ENCODE measurements around the gene NGEF.

The NGEF gene

DNA sequence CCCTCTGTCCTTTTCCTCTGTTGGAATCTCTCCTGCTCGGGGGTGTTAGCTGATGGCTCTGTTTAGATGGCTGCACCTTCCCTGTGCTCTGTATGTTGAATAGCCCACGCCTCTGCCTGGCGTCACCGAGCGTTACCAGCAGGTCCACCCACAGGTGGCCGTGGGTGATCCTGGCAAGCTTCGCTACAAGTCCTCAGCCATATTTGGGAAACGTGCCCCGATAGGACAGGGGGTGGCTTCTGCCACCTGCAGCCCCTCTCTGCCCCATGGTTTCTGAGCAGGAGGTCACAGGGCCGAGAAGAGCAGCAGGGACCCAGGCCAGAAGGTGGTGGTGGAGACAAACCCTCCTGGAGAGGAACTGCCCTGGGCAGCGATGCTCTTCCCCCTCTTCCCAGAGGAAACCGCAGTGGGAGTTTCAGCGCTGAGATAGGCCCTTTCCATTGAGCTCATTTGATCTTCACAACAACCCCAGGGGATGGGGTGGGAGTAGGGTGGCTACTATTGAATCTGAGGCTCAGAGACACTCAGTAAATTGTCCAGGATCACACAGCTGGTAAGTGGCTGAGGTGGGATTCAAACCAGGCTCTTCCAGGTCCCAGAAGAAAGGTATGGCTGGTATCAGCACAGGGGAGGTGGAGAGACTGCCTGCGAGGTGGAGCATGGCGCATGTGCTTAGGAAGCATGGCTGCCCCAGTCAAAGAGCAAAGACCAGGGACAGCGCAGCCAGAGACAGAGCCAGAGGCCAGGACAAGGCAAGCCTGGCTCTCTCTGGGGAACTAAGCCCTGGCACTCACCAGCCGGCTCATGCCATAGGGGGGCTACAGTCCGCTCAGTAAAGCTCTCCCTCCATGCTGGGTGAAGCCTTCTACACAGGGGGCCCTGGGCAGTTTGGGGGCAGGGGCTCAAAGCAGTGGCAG is 15.0 kb downstream of the NGEF start:
- no peak for DNase-seq (ENCODE audit: low read depth)

GRCh38 chr2:232994446-232994845 is 18.6 kb downstream of the NGEF start:
- DNase-seq (ENCODE audit: low read depth): no peak

GRCh38 chr2:232993231-232993821 is 19.7 kb downstream of the NGEF start:
- no peak for DNase-seq (ENCODE audit: low read depth)

GRCh38 chr2:232986155-232986554 is 26.9 kb downstream of the NGEF start:
- DNase-seq (ENCODE audit: low read depth): no peak

- no peak for DNase-seq (ENCODE audit: low read depth)
These were observed 28.4 kb downstream of the NGEF start for GRCh38 chr2:232984451-232985207.

DNA sequence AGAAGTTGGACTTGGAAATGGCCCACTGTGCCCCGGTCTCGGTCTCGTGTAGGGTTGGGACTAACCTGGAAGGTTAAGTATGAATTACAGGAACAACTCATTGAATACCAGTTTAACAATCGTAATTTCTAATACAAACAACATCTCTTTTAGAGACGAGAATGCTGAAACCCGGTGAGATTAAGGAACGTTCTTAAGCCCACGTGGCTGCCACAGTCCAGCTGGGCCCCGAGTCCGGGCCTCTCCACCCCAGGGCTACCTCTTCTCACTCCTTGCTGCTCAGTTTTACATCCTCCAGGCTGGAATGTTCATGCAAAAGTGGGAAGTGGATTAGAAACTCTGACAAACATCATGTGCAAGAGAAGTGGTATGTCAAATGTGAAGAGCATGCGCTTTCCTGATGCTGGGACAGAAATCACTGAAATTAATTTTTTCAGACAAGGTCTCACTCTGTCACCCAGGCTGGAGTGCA is 29.4 kb downstream of the NGEF start:
- DNase-seq (ENCODE audit: low read depth): no peak

GRCh38 chr2:232982926-232983668 is 30.0 kb downstream of the NGEF start:
- DNase-seq (ENCODE audit: low read depth): no peak

DNA sequence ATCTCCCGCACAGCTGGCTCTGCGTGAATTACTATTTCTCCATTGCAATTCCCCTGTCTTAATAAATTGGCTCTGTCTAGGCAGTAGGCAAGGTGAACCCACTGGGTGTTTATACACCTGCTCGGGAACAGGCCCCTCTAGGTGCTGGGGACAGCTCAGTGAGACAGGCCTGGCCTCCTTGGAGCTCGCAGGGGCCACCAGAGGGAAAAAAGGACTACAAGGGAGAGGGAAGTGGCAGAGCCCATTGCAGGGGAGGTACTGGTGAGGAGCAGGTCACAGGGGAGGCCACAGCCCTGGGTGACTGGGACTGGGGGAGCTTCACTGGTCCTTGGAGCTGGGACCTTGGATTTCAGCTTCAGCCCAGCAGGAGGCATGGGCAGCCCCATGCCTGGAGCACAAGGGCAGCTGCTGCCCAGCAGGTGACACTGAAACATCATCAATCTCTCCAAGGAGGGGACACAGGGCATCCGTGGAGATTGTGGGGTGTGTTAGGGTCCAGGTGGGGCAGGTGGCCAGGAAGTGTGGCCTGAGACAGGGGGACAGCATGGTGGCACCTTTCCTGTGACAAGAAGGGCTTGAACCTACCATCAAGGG is 31.2 kb downstream of the NGEF start:
- no peak for DNase-seq (ENCODE audit: low read depth)

DNA sequence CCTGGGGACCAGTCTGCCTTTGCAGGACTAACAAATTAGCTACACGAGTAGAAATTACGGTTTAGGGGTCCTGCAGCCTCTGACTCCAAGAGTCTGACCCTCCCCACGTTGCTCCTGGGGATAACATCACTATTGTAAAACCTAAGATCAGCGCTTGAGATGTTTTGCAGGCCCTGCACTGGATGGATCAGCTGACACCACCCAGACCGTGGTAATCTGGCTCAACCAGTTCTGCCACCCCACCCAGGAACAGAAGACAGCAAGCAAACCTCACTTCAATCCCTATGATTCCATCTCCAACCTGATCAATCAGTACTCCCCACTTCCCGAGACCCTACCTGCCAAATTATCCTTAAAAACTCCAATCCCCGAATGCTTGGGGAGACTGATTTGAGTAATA is 31.7 kb downstream of the NGEF start:
- no peak for DNase-seq (ENCODE audit: low read depth)

DNA sequence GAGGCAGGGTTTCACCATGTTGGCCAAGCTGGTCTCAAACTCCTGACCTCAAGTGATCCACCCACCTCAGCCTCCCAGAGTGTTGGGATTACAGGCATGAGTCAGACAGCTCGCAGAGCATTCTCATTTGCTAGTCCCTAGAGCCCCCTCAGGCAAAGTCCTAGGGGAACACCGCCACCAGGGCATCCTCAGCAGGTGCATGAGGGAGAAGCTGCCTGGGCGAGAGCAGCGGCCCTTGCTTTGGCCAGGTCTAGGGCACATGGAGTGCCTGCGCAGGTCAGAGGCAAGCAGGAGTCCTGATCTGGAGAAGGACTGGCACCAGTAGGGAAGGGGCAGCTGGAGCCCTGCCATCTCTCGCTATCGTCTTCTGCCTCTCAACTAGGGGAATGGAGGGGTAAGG is 32.4 kb downstream of the NGEF start:
- DNase-seq (ENCODE audit: low read depth): no peak

DNA sequence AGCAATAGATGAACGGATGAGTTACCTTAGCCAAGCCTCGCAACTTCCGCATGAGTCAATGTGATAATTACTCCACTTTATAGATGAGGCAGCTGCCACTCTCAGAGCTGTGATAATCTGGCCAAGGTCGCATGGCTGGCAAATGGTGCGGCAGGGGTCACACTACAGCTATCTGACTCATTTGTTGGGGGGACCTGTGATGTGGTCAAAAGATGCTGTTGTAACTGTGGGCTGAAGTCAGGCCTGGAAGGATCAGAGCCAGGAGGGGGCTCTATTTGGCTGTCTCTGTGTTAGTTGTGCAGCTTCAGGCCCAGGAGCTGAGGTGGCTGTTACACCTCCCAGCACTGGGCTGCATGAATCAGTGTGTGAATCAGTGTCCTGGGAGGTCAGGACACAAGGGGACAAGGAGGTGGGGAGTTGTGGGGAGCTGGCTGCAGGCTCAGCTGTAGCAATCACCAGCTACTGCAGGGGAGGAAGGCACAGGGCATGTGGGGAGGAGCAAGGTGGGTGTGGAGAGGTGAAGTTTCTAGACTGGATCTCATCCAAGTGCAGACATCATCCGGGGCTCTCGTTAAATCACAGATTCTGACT is 33.1 kb downstream of the NGEF start:
- peak; percentile 31 for DNase-seq (ENCODE audit: low read depth)

- DNase-seq (ENCODE audit: low read depth): no peak
These were observed 35.6 kb downstream of the NGEF start for GRCh38 chr2:232977438-232977971.

DNA sequence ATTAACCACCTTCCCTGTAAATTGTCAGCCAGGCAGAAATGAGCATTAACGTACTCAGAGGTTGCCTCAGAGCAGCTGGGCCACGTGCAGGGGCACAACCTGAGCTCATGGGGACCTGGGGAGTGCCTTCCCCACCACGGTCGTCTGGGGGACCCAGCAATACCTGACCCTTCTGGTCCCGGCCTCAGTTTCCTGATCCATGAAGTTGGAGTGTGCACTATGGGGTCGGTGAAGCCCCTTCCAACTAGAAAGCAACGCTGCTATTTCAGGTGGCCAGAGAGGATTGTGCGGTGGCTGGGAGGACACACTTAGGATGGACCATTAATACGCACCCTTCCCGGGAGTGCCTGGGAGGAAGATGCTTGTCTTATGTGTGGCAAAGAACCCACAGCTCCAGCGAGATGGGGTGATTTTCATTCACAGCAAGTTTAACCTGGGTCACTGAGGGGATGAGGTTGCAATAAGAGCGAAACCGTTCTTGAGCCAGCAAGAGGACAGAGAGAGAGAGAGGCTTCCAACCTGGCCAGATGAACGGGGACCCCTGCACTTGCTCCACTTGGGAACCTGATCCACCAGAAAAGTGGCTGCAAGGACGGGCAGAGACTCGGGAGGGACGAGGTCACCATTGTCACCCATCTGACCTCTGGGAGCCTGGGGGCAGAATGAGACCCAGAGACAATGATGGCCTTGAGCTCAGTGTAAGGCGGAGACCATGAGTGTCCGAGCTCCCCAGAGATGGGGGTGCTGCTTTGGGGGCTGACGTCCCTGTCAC is 36.2 kb downstream of the NGEF start:
- DNase-seq (ENCODE audit: low read depth): no peak

DNA sequence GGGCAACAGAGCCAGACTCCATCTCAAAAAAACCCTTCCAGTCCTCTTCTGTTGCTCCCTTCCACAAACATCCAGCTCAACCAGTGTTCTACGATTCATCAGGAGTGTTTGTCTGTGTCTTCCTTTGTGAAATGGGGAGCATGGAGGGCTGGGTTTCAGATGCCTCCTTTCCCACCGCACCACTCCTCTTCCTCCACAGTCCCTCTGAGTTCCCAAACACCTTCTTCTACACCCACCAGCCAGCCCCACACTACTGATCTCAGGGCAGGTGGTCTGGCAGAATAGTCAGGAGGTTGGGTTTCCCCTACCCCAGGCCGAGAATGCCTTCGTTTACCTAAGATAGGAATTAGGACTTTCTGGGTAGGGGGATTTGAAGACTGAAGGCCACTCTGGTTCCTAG is 36.9 kb downstream of the NGEF start:
- no peak for DNase-seq (ENCODE audit: low read depth)

DNA sequence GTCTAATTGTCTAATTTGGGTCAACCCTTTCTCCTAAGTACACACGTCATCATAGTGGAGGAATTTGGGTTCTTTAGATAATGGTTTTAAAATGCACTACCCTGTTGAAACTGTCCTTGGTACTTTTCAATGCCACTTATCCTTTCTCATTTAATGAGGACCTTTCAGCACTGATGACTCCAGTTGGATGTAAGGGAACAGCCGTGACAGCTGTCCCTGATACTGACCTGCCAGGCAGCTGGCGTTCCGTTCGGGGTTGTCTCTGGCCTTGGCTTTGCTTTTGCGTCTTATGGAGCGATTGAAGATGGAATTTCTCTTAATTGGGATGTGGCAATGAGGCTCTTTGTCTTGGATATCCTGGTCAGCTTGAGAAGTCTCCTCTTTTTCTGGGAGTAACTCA is 38.7 kb downstream of the NGEF start:
- DNase-seq (ENCODE audit: low read depth): no peak

DNA sequence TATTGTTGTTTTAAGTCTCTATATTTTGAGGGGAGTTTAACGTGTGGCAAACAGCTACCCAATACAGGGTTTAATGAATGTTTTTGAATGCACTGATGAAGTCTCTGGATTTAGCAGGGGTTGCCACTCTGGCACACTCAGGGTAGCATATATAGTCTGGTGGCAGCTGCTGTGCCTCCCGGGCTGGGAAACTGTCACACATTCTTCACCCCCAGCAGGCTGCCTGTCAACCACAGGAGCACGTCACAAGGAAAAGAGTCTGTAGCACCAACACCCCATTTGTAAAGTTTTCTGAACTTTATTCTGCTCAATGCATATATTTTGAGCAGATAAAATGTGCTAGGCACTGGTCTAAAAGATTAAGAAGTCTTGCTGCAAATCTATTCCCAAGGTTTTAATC is 39.3 kb downstream of the NGEF start:
- no peak for DNase-seq (ENCODE audit: low read depth)

DNA sequence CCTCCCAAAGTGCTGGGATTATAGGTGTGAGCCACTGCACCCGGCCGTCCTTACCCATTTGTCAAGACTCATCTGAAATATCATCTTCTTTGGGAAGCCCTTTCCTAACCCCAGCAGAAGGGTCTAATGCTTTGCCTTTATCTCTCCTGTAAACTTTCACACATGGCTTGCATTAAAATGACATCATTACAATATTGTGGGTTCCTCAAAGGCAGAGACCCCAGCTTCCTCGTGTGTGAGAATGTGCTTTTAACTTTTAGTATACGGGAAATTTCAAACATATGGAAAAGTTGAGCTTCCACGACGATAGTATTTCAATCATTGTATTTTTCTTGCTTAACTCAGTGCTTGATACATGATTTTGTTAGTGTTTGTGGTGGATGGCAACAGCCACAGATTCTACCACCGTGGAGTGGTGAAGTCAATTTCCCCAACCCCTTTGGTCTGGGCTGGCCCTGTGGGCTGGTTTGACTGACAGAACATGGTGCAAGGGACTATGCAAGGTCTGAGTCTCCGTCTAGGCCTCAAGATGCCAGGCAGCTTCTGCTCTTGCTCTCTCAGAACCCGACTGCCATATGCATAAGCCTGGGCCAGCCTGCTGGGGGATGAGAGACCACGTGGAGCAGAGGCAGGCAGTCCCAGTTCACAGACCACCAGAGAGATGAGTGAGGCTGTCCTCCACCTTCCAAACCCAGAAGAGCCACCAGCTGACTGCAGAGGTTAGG is 39.9 kb downstream of the NGEF start:
- DNase-seq (ENCODE audit: low read depth): no peak

- no peak for DNase-seq (ENCODE audit: low read depth)
These were observed 41.3 kb downstream of the NGEF start for GRCh38 chr2:232971744-232972143.

GRCh38 chr2:232970051-232970450 is 43.0 kb downstream of the NGEF start:
- DNase-seq (ENCODE audit: low read depth): no peak

- DNase-seq (ENCODE audit: low read depth): no peak
These were observed 45.6 kb downstream of the NGEF start for GRCh38 chr2:232967474-232967873.
